H1 (cell line): ENCODE results near the gene CLDN7. TPM values are rescaled to one million over a fixed set of nuclear protein-coding genes. Genes with fewer than 3 reads are reported as not detected.

Source experiments
- GABPA ChIP-seq: IDR thresholded peaks from 2 replicates; pipeline ENCODE4 v1.6.1; 2011; ENCODE audit warnings: mild to moderate bottlenecking, low read length, moderate library complexity, borderline replicate concordance; ENCODE audit not compliant: insufficient read depth
- polyA plus RNA-seq, 7 experiments: library from polyadenylated mRNA; depleted of rRNA in 3 of 7; stranded (reverse) in 5 of 7; unstranded in 2 of 7; fragments of >200 nt in 5 of 7; fragments of 200-250 nt in 2 of 7; gene quantifications; 1 replicate in 5 of 7; 2 replicates in 1 of 7; 4 replicates in 1 of 7; pipeline versions ENCODE4 v1.2.1 to v1.2.3, GENCODE V29; 2011 to 2013; ENCODE audit warnings: missing spikeins in 2 of 7, mixed read lengths in 2 of 7
- total RNA-seq: library from RNA; stranded (reverse); fragmentation: NEBNext Ultra II Directional; extraction: Animal tissue kit (Norgen Biotek cat#: 25700); gene quantifications from 2 replicates; pipeline ENCODE4 v1.2.1, GENCODE V29; 2021

CLDN7 gene
- total and polyA plus RNA-seq, 2 of the 8 experiments (the other 6 are each of a cell fraction or from before 2014, with no cell fraction given), result 118 to 119 TPM

GRCh38 chr17:7239091-7240027, 22.9 kb downstream of the CLDN7 start, which contains the start of gene PHF23 (continued):
- TF ChIP-seq GABPA, result peak; percentile 93
